HCT116 (cell line): ENCODE measurements around the gene SPAG5.

Experiments used
- ELF1 ChIP-seq: IDR thresholded peaks from 2 replicates; pipeline ENCODE4 v1.6.1; 2012; ENCODE audit warnings: low read depth, borderline replicate concordance
- EZH2 ChIP-seq: fragments of 200-600 bp; sonication (generic); IDR thresholded peaks from 2 replicates; pipeline ENCODE4 v1.6.1; 2017; ENCODE audit warnings: antibody characterized with exemption, mixed run types
- POLR2A ChIP-seq: IDR thresholded peaks from 2 replicates; pipeline ENCODE4 v1.7.0; 2011; ENCODE audit warnings: borderline replicate concordance; ENCODE audit not compliant: insufficient read depth, insufficient read length; ENCODE audit errors: extremely low read depth
- POLR2AphosphoS5 ChIP-seq: IDR thresholded peaks from 2 replicates; pipeline ENCODE4 v1.6.1; 2011; ENCODE audit warnings: mild to moderate bottlenecking, low read depth, low read length, moderate library complexity
- YY1 ChIP-seq: IDR thresholded peaks from 2 replicates; pipeline ENCODE4 v1.6.1; 2011; ENCODE audit warnings: low read length, low read depth, moderate library complexity, mild to moderate bottlenecking; ENCODE audit not compliant: insufficient replicate concordance; ENCODE audit errors: extremely low read depth
- TF ChIP-seq, protein P1 (sequence below), 3 experiments: fragments of 200-600 bp in 1 of 3; sonication (generic) in 1 of 3; IDR thresholded peaks in 2 of 3; conservative IDR thresholded peaks in 1 of 3; 2 replicates each; pipeline ENCODE4 v1.5.1; 2012 to 2017; ENCODE audit warnings: low read depth in 2 of 3, low read length in 2 of 3, antibody characterized with exemption in 1 of 3, borderline replicate concordance in 1 of 3, control low read depth in 1 of 3, mild to moderate bottlenecking in 1 of 3, mixed read lengths in 1 of 3, mixed run types in 1 of 3, moderate library complexity in 1 of 3; ENCODE audit not compliant: insufficient read depth in 1 of 3
- TF ChIP-seq, protein P2 (sequence below): IDR thresholded peaks from 2 replicates; pipeline ENCODE4 v1.6.1; 2012

DNA sequence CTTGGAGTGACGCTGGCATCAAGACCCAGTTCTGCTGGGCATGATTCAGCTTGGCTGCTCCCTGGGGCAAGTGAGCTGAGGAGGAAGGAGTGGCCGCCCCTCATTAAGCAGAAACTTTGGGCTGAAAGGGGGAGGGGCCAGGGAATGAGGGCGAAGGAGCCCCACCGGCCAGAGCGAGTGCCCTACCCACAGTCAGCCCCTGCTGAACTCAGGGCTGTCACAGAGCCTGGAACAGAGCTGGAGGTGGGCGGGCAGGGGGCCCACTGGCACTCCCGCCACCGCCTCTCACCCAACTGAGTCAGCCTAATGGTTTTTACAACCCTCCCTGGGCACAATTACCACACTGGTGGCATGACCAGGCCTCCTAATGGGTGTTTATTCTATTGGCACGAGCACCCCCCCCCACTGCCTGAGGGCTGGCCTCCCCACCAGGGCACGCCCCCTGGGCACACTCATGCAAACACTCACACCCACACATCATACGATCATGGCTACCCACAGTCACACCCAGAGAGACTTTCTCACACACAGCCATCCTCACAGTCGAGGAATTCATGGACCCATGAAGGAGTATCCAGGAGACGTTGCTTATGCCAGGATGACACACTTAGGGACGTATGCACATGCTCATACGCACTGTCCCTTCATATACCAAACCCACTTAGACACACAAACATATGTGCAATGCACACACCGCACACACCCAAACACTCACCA lies 65.6 kb downstream of the SPAG5 start:
- TF ChIP-seq ELF1 (no peak), POLR2AphosphoS5 (no peak), YY1 (no peak), POLR2A (no peak), EZH2 (no peak)
- TF ChIP-seq, protein P1, sequence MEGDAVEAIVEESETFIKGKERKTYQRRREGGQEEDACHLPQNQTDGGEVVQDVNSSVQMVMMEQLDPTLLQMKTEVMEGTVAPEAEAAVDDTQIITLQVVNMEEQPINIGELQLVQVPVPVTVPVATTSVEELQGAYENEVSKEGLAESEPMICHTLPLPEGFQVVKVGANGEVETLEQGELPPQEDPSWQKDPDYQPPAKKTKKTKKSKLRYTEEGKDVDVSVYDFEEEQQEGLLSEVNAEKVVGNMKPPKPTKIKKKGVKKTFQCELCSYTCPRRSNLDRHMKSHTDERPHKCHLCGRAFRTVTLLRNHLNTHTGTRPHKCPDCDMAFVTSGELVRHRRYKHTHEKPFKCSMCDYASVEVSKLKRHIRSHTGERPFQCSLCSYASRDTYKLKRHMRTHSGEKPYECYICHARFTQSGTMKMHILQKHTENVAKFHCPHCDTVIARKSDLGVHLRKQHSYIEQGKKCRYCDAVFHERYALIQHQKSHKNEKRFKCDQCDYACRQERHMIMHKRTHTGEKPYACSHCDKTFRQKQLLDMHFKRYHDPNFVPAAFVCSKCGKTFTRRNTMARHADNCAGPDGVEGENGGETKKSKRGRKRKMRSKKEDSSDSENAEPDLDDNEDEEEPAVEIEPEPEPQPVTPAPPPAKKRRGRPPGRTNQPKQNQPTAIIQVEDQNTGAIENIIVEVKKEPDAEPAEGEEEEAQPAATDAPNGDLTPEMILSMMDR (IDR thresholded peaks at IDR 0.05 in 2 of 3, conservative IDR thresholded peaks at IDR 0.05 in 1 of 3; ENCODE audit: borderline replicate concordance in 1 of 3, insufficient read depth in 1 of 3, low read depth in 2 of 3, low read length in 2 of 3), result no peak
- TF ChIP-seq, protein P2, sequence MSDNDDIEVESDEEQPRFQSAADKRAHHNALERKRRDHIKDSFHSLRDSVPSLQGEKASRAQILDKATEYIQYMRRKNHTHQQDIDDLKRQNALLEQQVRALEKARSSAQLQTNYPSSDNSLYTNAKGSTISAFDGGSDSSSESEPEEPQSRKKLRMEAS, result no peak
